ENCODE measurements around the gene RPSA.
"Not testable (repeated sequence)": the region's sequence is repeated elsewhere in the genome, so short reads cannot be mapped to it uniquely, and the experiment has no call there.

RPSA gene

DNA sequence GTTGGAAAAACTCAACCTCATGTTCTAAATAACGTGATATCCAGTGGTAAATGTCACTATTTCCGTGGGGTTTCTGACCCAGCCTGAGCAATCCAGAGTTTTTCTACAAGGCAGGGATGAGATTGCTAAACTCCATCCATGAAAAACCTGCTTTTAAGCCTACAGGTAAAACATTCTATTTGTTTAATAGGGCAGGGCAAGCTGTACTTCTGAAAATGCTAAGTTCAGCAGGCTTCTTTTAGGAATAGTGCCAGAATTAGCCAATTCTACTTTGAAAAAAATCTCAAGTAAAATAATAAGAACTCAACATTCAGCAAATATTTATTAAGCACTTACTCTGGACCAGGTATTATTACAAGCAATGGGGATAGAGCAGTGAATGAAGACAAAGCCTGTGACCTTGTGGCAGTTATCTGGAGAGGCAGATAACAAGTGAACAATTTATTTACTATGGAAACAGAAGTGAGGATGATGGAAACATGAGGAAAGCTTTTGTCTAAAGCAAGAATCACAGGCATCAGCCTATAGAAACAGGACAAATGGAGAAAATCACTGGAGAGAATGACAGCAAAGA is 13.3 kb downstream of the RPSA start:
- no peak for DNase-seq (ENCODE audit: low read depth, low spot score)

DNA sequence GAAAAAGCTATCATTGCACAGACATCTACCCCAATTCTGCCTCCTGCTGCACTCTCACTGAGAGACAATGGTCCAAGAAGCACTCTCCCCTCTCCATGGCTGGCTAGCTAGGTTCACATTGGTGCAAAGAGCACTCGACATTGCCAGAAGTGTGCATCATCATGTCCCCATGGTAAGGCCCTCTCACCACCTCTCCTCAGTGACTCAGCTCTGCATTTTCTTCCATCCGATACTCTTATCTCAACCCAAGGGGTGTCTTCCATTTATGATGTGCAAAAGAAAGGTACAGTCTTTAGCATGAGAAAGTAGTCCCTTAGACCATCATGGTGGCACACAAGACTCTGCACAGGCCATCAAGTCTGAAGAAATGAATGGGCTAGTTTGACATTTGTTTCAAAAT is 14.0 kb downstream of the RPSA start:
- DNase-seq (ENCODE audit: low read depth, low spot score), result no peak

DNA sequence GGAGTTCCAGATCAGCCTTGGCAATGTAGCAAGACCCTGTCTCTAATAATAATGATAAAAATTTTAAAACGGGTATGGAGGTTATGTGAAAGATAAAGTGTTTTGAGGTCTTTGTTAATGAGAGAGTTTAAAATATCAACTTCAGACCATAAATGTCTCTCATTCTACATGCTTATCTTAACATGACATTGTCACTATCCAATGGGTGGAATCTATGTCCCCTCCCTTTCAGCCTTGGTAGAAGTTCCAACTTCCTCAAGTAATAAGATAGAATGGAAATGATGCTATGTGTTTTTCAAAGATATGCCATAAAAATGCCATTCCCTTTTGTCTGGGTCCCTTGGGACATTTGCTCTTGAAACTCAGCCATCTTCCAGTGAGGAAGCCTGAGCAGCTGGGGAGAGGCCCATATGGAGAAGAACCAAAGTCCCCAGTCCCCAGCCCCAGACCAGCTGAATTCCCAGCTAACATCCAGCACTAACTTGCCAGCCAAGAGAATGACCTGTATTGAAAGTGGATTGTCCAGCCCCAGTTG is 17.0 kb downstream of the RPSA start:
- DNase-seq (ENCODE audit: low read depth, low spot score), result no peak

DNA sequence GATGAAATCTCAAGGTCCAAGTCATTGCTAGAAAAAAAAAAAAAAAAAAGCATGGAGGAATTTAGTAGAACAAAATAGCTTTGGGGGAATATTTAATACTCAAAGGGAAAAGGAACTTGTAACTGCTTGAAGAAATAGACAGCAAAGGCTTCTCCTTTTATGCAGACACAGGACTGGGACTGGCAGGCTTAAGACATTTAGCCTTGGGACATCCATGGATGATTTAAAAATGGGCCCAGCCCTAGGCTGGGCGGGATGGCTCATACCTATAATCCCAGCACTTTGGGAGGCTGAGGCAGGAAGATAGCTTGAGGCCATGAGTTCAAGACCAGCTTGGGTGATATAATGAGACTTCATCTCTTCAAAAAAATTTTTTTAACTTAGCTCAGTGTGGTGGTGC is 19.8 kb downstream of the RPSA start:
- no peak for DNase-seq (ENCODE audit: low read depth, low spot score)

DNA sequence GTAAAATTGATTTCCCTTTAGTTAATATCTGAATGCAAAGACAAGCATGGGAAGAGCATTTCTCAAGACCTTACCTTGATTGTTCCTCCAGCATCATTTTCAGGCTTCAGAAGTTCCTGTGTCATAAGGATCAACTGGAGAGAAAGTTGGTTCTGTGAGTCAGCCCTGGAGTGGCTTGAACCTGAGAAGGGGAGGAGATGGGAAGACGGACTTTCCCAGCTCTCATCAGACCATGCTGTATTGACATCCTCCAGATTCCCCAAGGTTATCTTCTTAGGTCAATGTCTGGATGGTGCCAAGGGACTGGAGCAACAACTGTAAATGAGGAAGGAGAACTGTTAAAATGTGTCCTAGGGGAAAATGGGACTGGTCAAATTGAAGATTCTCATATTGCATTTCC is 21.0 kb downstream of the RPSA start:
- DNase-seq (ENCODE audit: low read depth, low spot score), result no peak

DNA sequence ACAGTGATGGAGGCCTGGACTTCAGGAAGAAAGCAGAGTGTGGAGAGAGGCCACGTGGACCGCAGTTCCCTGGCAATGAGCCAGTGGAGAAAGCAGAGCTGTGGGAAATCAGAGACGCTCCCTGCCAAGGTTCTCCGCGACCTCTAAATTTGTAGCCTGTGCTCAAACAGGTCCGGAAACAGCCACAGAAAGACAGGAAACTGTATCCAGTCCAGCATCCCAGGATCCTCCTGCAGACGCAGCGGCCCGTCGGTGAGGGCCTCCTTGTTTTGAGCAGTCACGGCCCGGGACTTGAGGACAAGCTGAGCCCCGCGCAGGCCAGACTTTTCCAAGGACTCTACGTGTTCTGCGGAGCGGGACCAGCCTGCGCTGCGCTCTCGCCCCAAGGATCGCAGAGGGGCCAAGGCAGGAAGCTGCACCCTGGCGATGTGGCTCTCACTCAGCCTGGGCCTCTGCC is 22.3 kb downstream of the RPSA start:
- DNase-seq (ENCODE audit: low read depth, low spot score), result no peak

DNA sequence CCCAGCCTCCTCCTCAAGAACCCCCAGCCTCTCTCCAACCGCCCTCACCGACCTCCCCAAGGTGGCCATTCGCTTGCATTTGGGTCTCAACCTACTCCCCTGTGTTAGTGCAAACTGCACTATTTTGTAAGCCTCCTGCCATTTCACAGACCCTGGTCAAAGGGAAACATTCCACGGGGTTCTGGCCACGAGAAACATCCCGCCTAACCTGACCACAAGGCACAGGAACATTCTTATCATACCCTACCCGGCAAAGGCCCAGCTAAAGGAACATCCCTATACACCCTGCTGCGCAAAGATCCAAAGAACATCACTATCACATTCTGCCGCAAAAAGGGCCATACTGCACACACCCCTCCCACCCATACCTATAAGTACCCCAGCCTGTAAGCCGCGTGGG is 22.9 kb downstream of the RPSA start:
- no peak for DNase-seq (ENCODE audit: low read depth, low spot score)

DNA sequence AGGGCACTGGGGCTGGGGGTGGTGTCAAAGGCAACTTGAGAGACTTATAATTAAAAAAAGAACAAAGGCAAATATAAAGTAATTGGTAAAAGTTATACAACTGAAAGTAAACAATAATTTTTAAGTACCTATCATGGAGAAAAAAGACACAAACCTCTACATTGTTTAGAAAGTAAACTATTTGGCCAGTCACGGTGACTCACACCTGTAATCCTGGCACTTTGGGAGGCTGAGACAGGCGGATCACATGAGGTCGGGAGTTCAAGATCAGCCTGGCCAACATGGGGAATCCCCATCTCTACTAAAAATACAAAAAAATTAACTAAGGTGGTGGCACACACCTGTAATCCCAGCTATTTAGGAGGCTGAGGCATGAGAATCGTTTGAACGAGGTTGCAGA is 25.8 kb downstream of the RPSA start:
- DNase-seq (ENCODE audit: low read depth, low spot score), result no peak

DNA sequence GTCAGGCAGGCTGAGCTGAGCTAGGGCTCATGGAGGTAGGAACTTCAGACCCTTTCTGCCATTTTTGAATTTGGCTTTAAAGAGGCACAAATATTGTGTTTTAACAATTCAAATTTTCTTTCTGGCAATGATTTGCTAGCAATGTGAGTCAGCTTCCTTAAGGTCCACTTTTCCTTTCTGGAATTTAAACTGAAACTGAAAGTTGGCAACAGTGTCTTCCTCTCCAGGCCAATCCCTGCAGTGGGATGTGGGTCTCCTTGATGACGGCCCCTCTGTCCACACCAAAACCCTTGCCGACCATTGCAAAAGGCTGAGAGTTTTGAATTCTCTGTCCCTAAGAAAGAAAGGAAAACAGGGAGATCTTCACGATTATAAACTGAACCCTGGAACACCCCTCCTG is 27.1 kb downstream of the RPSA start:
- no peak for DNase-seq (ENCODE audit: low read depth, low spot score)

DNA sequence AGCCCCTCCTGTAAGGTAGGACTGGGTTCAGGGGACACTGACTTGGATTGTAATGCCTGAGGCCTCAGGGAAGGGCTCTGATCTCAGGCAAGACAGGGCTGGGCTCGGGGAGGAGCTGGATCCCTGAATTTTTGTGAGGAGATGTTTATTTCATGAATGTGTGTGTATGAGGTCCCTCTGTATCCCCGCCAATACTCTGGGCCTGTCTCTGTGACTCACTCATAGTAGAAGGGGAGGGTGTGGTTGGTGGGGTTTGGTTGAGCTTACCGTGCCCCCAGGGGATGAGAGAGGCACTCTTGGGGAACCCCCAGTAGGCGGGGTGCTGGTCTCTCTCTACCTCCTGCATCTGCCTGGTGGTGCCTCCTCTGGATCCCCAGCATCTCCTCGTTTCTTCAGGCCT is 28.1 kb downstream of the RPSA start:
- no peak for DNase-seq (ENCODE audit: low read depth, low spot score)

DNA sequence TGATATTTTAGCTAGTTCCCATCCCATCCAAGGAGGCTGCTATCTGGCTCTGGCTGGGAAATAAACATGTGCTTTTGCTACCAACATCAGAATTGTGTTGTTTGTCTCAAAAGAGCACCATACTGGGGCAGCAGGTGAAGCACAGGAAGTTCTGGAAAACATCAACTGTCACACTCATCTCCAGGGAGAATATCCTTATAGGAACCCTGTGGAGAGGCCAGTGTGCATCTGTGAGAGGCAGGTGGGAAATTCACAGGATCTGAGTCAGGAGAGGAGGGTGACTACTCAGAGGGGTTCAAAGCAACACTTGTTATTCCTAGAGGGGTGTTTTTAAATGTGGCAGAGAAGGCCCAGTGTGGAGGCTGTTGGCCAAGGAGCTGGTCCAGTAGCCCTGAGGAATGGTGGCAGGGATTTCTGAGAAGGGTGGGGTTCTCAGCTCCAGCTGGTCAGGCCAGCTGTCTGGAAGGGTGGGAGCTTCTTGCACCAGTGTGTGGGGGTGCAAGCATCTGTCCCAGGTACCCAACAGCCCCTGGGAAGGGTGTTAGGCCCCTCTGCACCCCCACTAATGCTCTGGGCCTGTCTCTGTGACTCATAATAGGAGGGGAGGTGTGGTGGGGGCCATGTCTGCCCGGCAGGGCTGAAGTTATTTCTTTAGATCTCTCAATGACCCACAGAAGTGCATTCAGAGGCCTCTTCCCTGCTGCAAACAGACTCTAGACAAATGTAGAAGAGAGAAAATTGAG is 28.7 kb downstream of the RPSA start:
- peak; percentile 35 for DNase-seq (ENCODE audit: low read depth, low spot score)

DNA sequence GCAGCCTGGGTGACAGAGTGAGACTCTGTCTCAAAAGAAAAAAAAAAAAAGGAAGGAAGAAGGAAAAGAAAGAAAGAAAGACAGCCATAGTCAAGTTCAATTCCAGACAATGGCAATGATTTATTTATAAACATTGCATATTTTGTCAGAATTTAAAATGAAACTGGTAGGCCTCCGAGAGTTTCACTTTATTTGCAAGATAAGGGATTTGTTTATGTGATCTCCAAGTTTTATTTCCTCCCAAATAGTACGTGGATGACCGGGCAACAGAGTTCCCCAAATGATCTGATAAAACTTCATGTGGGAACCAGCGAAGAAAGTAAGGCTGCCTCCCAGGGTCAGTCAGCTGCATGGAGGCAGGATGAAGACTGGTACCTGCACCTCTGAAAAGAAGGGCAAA is 32.4 kb downstream of the RPSA start:
- no peak for DNase-seq (ENCODE audit: low read depth, low spot score)

DNA sequence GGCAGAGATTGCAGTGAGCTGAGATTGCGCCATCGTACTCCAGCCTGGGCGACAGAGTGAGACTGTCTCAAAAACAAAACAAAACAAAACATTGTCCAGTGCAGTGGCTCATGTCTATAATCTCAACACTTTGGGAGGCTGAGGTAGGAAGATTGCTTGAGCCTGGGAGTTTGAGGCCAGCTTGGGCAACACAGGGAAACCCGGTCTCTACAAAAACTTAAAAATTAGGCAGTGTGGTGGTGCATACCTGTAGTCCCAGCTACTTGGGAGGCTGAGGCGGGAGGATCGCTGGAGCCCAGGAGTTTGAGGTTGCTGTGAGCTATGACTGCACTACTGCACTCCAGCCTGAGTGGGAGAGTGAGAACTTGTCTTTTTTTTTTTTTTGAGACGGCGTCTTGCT is 33.8 kb downstream of the RPSA start:
- DNase-seq (ENCODE audit: low read depth, low spot score), result no peak

DNA sequence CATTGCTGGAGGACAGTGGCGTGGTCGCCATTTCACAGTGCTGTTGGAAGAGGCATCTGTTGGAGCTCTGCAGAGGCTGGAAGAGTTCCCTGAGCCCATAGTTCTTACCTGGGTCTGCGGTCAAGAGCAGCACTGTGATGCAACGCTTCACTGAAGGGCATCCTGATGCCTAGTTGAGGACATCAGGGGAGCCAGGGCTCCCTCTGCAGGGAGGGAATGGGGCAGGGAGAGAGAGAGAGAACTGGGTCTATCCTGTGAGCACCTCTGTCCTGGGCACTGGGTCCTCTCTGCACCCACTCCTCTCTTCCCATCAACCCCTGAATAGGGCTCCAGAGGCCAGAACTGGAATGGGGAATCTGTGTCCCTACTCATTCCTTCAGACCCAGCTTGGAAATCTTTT is 37.0 kb downstream of the RPSA start:
- peak; percentile 46 for DNase-seq (ENCODE audit: low read depth, low spot score)

DNA sequence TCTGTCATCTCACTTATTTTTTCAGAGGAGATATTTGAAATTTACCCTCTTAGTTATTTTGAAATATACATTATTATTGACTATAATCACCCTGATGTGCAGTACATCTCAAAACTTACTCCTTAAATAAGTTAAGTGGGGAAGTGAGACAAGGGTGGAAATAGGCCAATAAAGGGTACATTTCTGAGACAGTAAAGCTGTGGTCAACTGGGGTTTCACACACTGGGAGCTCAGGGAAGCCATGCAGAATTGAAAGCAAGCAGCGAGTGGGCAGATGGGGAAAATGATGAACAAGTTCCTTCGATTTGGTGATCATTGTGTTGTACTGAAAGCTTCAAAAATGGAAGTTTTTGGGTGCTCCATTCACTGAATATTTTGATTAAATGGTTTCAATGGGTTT is 39.4 kb downstream of the RPSA start:
- no peak for DNase-seq (ENCODE audit: low read depth, low spot score)

DNA sequence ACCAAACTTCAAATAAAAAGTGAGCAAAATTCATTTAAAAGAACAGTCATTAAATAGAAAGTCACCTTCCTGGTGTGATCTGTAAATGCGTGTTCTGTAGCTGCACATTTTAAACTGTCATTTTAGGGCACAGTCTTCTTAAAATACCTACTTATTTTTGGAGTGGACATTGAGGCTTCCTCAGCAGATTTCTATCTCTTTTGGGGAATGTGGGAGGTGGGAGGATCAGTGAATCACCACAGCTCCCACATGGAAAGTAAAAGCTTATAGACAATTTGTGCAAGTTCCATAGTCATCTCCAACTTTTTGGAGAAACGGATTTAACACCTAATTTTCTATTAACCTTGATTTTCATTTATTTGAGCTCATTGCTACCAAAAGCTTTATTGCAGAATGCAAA is 39.9 kb downstream of the RPSA start:
- no peak for DNase-seq (ENCODE audit: low read depth, low spot score)

DNA sequence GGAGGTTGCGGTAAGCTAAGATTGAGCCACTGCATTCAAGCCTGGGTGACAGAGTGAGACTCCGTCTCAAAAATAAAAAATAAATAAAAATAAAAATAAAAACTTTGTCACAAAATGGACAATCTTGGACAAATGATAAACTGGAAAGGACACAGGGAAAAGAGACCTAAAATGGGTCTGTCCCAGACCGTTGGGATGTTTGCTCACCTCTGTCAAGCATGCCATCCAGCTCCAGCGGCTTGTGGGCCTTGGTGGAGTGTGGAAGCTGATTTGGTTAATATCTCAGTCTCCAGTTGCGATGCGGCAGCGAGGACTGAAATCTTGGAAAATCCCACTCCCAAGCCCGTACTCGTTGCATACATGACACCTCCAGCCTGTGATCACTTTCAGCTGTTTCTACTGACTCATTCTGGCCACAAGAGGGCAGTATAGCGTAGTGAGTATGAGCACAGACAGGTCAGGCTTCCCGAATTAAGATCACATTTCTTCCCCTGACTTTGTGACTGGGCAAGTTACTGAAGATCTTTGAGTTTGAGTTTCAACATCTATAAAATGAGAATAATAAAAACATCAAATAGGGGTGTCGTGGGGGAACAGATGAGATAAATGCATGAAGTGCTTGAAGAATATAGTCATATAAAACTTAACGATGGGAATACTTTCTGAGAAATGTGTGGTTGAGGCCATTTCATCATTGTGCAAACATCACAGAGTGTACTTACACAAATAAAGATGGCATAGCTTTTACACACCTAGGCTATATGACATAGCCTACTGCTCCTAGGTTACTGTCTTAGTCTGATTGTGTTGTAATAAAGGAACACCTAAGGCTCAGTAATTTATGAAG is 41.3 kb downstream of the RPSA start:
- peak; percentile 77 for DNase-seq (ENCODE audit: low read depth, low spot score)

DNA sequence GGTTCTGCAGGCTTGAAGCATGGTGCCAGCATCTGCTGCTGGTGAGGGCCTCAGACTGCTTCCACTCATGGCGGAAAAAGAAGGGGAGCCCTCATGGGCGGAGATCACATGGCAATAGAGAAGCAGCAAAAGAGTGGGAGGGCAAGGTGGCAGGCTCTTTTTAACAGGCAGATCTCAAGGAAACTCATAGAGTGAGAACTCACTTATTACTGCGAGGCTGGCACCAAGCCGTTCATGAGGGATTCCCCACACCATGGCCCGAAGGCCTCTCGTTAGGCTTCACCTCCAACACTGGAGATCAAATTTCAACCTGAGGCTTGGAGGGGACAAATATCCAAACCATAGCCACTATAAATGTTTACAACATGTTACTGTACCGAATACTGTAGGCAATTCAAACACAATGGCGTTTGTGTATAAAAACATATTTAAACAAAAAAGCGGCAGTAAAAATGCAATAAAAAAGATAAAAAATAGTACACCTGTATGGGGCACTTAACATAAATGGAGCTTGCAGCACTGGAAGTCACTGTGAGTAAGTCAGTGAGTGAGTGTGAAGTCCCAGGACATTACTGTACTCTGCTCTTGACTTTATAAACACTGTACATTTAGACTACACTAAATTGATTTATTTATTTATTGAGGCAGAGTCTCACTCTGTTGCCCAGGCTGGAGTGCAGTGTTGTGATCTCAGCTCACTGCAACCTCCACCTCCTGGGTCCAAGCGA is 42.1 kb downstream of the RPSA start:
- no peak for DNase-seq (ENCODE audit: low read depth, low spot score)

DNA sequence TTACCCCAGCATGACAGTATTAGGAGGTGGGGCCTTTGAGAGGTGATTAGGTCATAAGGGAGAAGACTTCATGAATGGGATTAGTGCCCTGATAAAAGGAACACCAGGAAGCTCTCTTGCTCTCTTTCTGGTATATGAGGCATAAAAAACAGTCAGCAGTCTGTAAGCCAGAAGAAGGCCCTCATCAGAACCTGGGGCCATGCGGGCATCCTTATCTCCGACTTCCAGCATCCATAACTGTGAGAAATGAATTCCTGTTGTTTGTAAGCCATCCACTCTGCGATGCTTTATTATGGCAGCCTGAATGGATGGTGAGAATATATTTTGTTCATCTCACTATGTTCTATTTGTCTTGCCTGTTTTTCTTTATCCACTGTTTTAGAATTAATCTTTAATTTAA is 43.3 kb downstream of the RPSA start:
- no peak for DNase-seq (ENCODE audit: low read depth, low spot score)

DNA sequence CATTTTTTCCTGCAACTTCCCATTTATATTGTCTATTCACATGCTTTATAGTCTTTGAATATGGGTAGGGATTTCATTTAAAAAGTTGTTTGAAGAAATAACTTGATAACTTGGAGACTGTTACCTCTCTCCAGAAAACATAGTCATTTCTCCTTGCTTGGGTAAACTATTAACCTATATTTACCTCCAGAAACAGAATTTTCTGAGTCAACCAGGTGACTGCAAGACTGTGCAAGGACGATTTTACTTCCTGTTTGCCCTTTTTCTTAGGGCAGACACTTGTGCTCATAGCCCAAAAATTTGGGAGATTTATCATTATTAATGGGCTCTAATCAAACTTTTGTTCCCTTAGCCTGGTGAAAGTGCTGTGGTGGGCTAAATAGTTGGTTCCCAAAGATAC is 46.6 kb downstream of the RPSA start:
- DNase-seq (ENCODE audit: low read depth, low spot score), result no peak

DNA sequence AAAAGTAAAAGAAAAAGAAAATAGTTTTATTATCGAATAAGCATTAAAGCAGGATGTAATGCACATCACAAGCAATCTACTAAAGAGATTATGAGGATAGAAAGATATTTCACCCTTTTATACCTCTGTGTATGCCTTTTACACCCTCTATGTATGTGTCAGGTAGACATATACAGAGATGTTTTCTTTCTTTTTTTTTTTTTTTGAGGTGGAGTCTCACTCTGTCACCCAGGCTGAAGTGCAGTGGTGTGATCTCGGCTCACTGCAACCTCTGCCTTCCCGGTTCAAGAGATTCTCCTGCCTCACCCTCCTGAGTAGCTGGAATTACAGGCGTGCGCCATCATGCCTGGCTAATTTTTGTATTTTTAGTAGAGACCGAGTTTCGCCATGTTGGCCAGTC is 47.4 kb downstream of the RPSA start:
- DNase-seq (ENCODE audit: low read depth, low spot score), result not testable (repeated sequence)

Measured in ELF-1 (cell line).